ENCODE results near the gene AFF3. TPM values are rescaled to one million over a fixed set of nuclear protein-coding genes. Genes with fewer than 3 reads are reported as not detected.

The AFF3 gene
- total RNA-seq, 4 donors from 2014 or later: 5.3 to 216 (median 12.5) TPM

DNA sequence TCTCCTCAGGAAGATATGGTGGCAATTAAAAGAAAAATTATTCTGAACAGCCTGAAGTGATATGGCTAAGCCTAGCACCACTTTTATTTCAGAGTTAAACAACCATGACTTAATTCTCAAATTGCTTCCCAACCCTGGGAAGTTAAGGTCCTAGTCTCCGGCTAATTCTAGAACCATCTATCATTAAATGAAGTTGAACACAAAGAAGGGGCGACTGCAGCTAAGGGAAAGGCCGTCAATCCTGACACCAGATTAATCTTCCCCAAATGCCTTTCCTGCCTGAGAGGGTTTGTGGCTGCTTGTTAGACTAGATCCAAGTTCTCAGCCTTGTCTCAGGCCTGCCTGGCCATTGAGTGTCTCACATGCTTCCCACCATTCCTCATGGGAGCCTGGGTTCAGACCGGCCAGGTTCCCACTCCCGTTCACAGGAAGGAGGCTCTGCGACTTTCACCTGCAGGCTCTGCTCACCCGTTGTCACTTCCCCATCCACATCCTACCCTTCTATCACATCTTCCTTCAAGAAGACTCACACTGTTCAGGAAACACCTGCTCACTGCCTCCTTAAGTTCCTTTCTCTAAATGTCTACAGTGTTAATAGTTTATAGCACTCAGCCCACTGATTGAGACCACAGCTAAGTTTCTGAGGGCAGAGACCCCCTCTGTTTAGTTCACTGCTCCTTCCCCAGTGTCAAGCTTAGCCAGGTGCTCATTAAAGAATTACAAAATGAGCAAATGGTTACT is 369.6 kb downstream of the AFF3 start:
- H3K4me1 ChIP-seq: no peaks in the 10 kb centered on the region
- H3K9me3 ChIP-seq: no peaks in the 10 kb centered on the region
- no peak overlapping the region for H3K4me3 ChIP-seq
- TF ChIP-seq CTCF (IDR thresholded peaks at IDR 0.05) (no peak), POLR2A (IDR thresholded peaks at IDR 0.05) (no peak)
- DNase-seq: no peak
- H3K27ac ChIP-seq: no peak overlapping the region
- H3K27me3 ChIP-seq: no peaks in the 10 kb centered on the region
- H3K36me3 ChIP-seq: no peaks in the 10 kb centered on the region

- Histone ChIP-seq H3K4me1 (no peaks in the 10 kb centered on the region), H3K36me3 (no peaks in the 10 kb centered on the region), H3K27me3 (no peaks in the 10 kb centered on the region), H3K9me3 (no peaks in the 10 kb centered on the region), H3K4me3 (no peak overlapping the region), H3K27ac (no peak overlapping the region)
- DNase-seq: no peak
- no peak for TF ChIP-seq CTCF (IDR thresholded peaks at IDR 0.05)
- TF ChIP-seq POLR2A (IDR thresholded peaks at IDR 0.05): no peak
Measured at GRCh38 chr2:99771681-99772333, 370.6 kb downstream of the AFF3 start.

- no peak for DNase-seq
- no peak overlapping the region for H3K27ac ChIP-seq
Measured at GRCh38 chr2:99770876-99771275, 371.5 kb downstream of the AFF3 start.

GRCh38 chr2:99765731-99766318 is 376.6 kb downstream of the AFF3 start:
- TF ChIP-seq CTCF (IDR thresholded peaks at IDR 0.05): no peak
- TF ChIP-seq POLR2A (IDR thresholded peaks at IDR 0.05): no peak
- Histone ChIP-seq H3K36me3 (no peaks in the 10 kb centered on the region), H3K4me3 (no peak overlapping the region), H3K27me3 (no peaks in the 10 kb centered on the region), H3K9me3 (no peaks in the 10 kb centered on the region), H3K4me1 (no peaks in the 10 kb centered on the region), H3K27ac (no peak overlapping the region)
- no peak for DNase-seq

More at GRCh38 chr2:99770876-99771275, 371.5 kb downstream of the AFF3 start:
- Histone ChIP-seq H3K4me1 (no peaks in the 10 kb centered on the region), H3K27me3 (no peaks in the 10 kb centered on the region), H3K36me3 (no peaks in the 10 kb centered on the region), H3K4me3 (no peak overlapping the region), H3K9me3 (no peaks in the 10 kb centered on the region)
- TF ChIP-seq CTCF (IDR thresholded peaks at IDR 0.05) (no peak), POLR2A (IDR thresholded peaks at IDR 0.05) (no peak)

- Histone ChIP-seq H3K4me1 (no peaks in the 10 kb centered on the region), H3K27me3 (no peaks in the 10 kb centered on the region), H3K9me3 (no peaks in the 10 kb centered on the region), H3K27ac (no peak overlapping the region), H3K4me3 (no peak overlapping the region), H3K36me3 (no peaks in the 10 kb centered on the region)
- TF ChIP-seq POLR2A (IDR thresholded peaks at IDR 0.05) (no peak), CTCF (IDR thresholded peaks at IDR 0.05) (no peak)
- no peak for DNase-seq
Measured at GRCh38 chr2:99763764-99764163, 378.6 kb downstream of the AFF3 start.
